GM21447 (cell line): ENCODE data around the gene DNAAF3.
"Not testable (repeated sequence)": the region's sequence is repeated elsewhere in the genome, so short reads cannot be mapped to it uniquely, and the experiment has no call there.

Source experiments
- ATAC-seq: cut with Tn5 transposase; IDR thresholded peaks from one replicate; pipeline ENCODE4 v1.9.1; 2021; ENCODE audit not compliant: unreplicated experiment

Gene DNAAF3

DNA sequence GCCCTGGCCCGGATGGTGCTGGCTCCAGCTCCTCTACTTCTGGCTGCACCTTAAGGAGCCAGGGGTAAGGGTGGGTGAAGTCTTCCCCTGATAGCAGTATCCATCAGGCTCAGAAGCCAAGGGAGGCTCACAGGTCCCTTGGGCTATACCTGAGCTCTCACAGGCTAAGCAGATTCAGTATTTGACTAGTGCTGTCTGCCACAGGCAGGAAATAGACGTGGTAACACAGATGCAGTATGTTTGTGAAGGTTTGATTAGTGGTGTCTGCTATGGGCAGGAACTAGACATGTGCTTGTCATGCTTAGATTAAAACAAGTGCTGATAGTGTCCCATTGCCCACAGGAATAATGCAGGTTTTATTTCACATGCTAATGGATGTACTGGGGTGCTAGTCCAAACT lies 9.7 kb upstream of the DNAAF3 start:
- no peak for ATAC-seq

DNA sequence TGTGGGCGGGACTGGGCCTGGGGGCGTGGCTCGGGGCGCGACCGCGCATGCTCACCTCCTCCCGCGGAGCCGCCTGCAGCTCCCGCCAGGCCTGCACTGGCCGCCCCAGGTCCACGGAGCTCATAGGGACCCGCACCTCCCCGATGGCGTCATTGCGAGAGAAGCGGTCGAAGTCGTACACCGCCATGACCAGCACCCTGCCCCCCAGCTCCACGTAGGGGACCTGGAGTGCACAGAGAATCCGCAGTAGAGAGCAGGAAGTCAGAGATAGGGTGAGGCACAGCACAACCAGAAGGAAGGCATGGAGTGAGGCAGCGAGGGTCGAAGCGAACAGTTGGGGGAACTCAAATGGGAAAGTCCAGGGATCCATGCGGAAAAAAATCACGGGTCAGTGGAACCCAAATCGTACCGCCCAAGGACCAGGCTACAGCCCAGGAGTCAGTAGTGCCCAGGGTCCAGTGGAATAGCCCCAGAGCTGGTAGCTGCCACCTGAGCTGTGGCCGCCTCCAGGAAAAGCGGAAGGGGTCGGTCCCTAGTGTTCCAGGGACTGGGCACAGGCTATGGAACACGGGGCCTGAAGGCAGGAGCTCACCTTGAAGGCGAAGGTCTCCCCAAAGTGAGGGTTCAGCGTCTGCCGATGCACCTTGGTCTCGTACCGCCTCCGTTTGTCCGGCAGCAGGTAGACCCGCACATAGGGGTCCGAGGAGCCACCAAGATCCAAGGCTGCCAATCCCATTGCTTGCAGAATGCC lies 8.9 kb upstream of the DNAAF3 start:
- ATAC-seq, result no peak

- no peak for ATAC-seq
Observed at GRCh38 chr19:55174425-55175116, 8.2 kb upstream of the DNAAF3 start.

GRCh38 chr19:55173714-55174409 lies 7.4 kb upstream of the DNAAF3 start:
- no peak for ATAC-seq

DNA sequence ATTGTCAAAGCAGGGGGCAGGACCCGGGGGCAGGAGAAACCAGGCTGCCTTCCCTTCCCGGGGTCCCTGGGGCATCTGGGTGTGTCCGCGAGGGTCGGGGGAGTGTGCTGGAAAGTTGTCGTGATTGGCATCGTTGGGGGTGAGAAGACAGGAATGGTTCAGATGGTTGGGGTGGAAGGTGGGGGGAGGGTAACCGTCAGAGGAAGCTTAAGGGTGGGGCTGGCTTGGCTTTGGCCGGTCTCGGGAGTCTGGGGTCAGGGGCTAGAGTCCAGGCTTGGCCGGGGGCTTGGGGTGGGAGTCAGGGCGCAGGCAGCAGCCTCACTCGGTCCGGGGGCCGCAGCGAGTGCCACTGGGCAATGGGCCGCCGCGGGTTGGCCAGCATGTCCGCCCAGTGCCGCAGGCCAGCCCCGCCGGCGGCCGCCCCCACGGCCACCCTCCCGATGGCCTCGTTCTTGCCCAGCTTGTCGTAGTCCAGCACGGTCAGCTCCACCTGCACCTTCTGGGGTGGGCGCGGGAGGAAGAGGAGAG lies 6.8 kb upstream of the DNAAF3 start:
- no peak for ATAC-seq

- ATAC-seq, result no peak
Observed at GRCh38 chr19:55172741-55173140, 6.3 kb upstream of the DNAAF3 start.

DNA sequence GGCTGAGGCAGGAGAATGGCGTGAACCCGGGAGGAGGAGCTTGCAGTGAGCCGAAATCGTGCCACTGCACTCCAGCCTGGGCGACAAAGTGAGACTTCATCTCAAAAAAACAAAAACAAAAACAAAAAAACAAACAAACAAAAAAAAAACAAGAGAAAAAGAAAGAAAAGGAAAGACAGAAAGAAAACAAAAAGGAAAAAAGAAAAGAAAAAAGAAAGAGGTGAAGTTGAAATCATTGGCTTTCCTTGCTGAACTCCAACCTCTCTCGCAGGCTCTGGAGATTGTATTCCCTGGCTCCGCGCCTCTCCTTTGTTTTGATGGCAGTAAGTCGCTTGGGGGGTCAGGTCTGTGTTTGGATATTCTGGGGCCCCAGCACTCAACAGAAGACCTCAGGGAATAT lies 5.9 kb upstream of the DNAAF3 start:
- not testable (repeated sequence) for ATAC-seq

- no peak for ATAC-seq
Observed at GRCh38 chr19:55171440-55171839, 5.0 kb upstream of the DNAAF3 start.

GRCh38 chr19:55169136-55169535 lies 2.7 kb upstream of the DNAAF3 start:
- no peak for ATAC-seq

DNA sequence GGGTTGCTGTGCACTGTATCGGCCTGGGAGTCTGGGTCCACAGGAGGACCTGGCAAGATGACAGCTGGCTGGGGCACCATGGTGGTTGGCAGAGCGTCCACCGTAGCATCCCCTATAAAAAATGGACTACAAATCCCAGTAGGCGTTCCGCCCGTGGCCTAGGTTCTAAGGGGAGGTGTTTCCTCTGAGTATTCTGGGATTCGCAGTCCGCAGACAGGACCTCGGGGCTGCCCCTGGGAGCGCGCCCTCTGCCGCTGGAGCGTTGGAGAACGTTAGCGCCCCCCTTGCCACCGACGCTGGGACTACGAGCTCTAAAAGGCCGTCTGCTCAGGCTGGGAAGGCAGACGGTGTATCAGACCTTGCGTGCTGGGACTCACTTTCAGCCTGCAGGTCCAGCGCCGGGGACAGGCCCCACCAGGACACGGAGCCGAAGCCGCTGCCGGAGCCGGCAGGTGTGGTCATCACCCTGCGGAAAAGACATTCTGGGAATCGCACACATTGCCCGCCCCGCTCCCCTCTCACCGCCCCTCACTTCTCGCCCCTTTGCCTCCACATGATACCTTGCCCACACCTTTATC lies 372 bp downstream of the DNAAF3 start:
- peak; percentile 19 for ATAC-seq

- no peak for ATAC-seq
Observed at GRCh38 chr19:55161571-55162322, 4.7 kb downstream of the DNAAF3 start.

- ATAC-seq, result no peak
Observed at GRCh38 chr19:55160986-55161365, 5.4 kb downstream of the DNAAF3 start.

GRCh38 chr19:55160128-55160985 lies 6.1 kb downstream of the DNAAF3 start:
- ATAC-seq, result no peak

GRCh38 chr19:55158848-55159749 lies 7.3 kb downstream of the DNAAF3 start:
- no peak for ATAC-seq

GRCh38 chr19:55158423-55158822 lies 8.0 kb downstream of the DNAAF3 start:
- no peak for ATAC-seq

DNA sequence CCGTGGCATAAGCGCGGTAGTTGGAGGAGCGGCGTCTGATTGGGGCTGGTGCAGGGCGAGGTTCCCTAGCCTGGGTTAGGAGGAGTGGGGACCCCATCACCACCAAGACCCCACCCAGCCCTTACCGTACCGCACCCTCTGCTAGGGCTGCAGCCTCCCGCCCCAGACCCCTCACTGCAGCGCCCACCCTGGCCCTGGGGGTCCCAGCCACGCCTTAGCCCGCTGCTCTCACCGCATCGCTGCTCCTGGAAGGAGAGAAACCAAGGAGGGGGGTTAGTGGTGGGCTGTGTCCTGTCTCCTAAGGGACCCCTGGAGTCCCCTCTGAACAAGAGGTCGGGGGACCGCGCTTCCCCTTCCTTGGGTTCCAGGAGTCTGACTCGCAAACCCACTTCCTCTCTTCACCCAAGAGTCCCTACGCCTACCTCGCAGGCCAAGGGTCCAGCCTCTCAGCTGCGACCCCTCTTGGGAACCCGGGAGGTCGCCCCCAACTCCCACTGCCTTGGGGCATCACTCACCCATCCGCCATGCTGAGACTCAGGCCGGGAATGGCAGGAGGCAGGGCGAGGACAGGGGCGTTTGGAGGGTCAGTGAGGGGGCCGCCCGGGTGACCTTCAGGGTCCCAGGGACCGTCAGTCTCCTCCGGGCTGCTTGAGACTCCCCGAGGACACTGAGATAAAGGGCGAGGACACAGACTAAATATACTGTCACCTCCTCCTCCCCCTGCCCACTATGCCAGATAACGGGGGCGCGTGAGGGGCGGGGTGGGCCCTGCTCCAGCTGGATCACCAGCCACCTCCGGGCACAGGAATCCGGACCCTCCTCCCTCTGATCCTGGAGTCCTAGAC lies 9.1 kb downstream of the DNAAF3 start, which contains the start of gene TNNI3:
TNNI3 (minus strand) TSS at position 669 of the 845 bp plus-strand sequence; CDS start at position 526, 143 bp downstream.
- no peak for ATAC-seq

GRCh38 chr19:55156202-55157063 lies 10.0 kb downstream of the DNAAF3 start:
- ATAC-seq, result no peak
